G401.6 (cell line): ENCODE measurements around the gene HCLS1.
"Not testable (repeated sequence)": the region's sequence is repeated elsewhere in the genome, so short reads cannot be mapped to it uniquely, and the experiment has no call there.

Experiments
- FAIRE-seq: peaks from 2 replicates; lab custom pipeline; 2012; peaks lifted over from hg19 to GRCh38; lab: Jason Lieb, UNC

The HCLS1 gene

GRCh38 chr3:121658716-121659435 lies 1.8 kb downstream of the HCLS1 start:
- no peak for FAIRE-seq

GRCh38 chr3:121654493-121655385 lies 6.0 kb downstream of the HCLS1 start:
- no peak for FAIRE-seq

GRCh38 chr3:121651684-121652083 lies 9.0 kb downstream of the HCLS1 start:
- no peak for FAIRE-seq

GRCh38 chr3:121649645-121650044 lies 11.1 kb downstream of the HCLS1 start:
- FAIRE-seq, result no peak

GRCh38 chr3:121648219-121648958 lies 12.3 kb downstream of the HCLS1 start:
- no peak for FAIRE-seq

GRCh38 chr3:121645054-121645453 lies 15.6 kb downstream of the HCLS1 start:
- FAIRE-seq, result no peak

GRCh38 chr3:121642601-121643314 lies 17.9 kb downstream of the HCLS1 start:
- no peak for FAIRE-seq

- FAIRE-seq, result no peak
Measured at GRCh38 chr3:121641127-121641526, 19.6 kb downstream of the HCLS1 start.

GRCh38 chr3:121637922-121638321 lies 22.8 kb downstream of the HCLS1 start:
- no peak for FAIRE-seq

GRCh38 chr3:121630355-121630754 lies 30.3 kb downstream of the HCLS1 start:
- FAIRE-seq, result no peak

GRCh38 chr3:121629601-121630000 lies 31.1 kb downstream of the HCLS1 start:
- no peak for FAIRE-seq

GRCh38 chr3:121627622-121628021 lies 33.1 kb downstream of the HCLS1 start:
- FAIRE-seq, result no peak

GRCh38 chr3:121627211-121627610 lies 33.5 kb downstream of the HCLS1 start:
- FAIRE-seq, result no peak

GRCh38 chr3:121626495-121626894 lies 34.2 kb downstream of the HCLS1 start:
- FAIRE-seq, result no peak

GRCh38 chr3:121624147-121624899 lies 36.4 kb downstream of the HCLS1 start:
- no peak for FAIRE-seq

- FAIRE-seq, result no peak
Measured at GRCh38 chr3:121621491-121621890, 39.2 kb downstream of the HCLS1 start.

- FAIRE-seq, result no peak
Measured at GRCh38 chr3:121619691-121620090, 41.0 kb downstream of the HCLS1 start.

GRCh38 chr3:121606106-121606505 lies 54.6 kb downstream of the HCLS1 start:
- no peak for FAIRE-seq

GRCh38 chr3:121604759-121605158 lies 55.9 kb downstream of the HCLS1 start:
- FAIRE-seq, result no peak

GRCh38 chr3:121601212-121601812 lies 59.4 kb downstream of the HCLS1 start:
- FAIRE-seq, result no peak

- not testable (repeated sequence) for FAIRE-seq
Measured at GRCh38 chr3:121599900-121600299, 60.8 kb downstream of the HCLS1 start.
